Natural killer cell (primary cell): ENCODE data around the gene ZNF592. TPM values are rescaled to one million over a fixed set of nuclear protein-coding genes. Genes with fewer than 3 reads are reported as not detected.

Source experiments
- ATAC-seq, 3 donors: fragments of 150-1000 bp in 2 of 3; fragments of 200-7000 bp in 1 of 3; cut with Tn5 transposase; 1 replicate in 1 of 3; 2 replicates in 2 of 3; pipeline ENCODE4 v1.10.0; 2021; ENCODE audit warnings: mild to moderate bottlenecking in 2 of 3, moderate library complexity in 2 of 3
- DNase-seq, 2 donors: peaks; one replicate each; pipeline versions ENCODE4 v3.0.0 to v3.0.0-alpha.2; 2013 to 2021; ENCODE audit warnings: mixed read lengths in 1 of 2
- H3K27ac ChIP-seq: one replicate; pipeline ENCODE4 v1.5.1; 2013; ENCODE audit warnings: mild to moderate bottlenecking, low read length
- H3K27me3 ChIP-seq: one replicate; pipeline ENCODE4 v1.6.1; 2013; ENCODE audit warnings: low read length; ENCODE audit not compliant: control insufficient read depth, insufficient read depth
- H3K36me3 ChIP-seq: one replicate; pipeline ENCODE4 v1.6.1; 2013; ENCODE audit warnings: low read length; ENCODE audit not compliant: control insufficient read depth, insufficient read depth
- H3K4me1 ChIP-seq: one replicate; pipeline ENCODE4 v1.6.1; 2013; ENCODE audit warnings: low read length; ENCODE audit not compliant: control insufficient read depth, insufficient read depth
- H3K4me3 ChIP-seq: one replicate; pipeline ENCODE4 v1.5.1; 2013; ENCODE audit warnings: low read length
- H3K9me3 ChIP-seq: one replicate; pipeline ENCODE4 v1.6.1; 2013; ENCODE audit warnings: low read length; ENCODE audit not compliant: control insufficient read depth, insufficient read depth
- H3K27ac Mint-ChIP-seq, 2 donors: one replicate each; pipeline ENCODE4 v1.8.0; 2022; ENCODE audit warnings: mild to moderate bottlenecking in 2 of 2, mixed read lengths in 2 of 2, moderate library complexity in 1 of 2
- H3K27me3 Mint-ChIP-seq, 2 donors: one replicate each; pipeline ENCODE4 v1.8.0; 2022; ENCODE audit warnings: low read depth in 2 of 2, mixed read lengths in 2 of 2
- H3K36me3 Mint-ChIP-seq: one replicate; pipeline ENCODE4 v1.8.0; 2022; ENCODE audit warnings: mixed read lengths
- H3K4me1 Mint-ChIP-seq, 2 donors: one replicate each; pipeline ENCODE4 v1.8.0; 2022; ENCODE audit warnings: mixed read lengths in 2 of 2
- H3K4me3 Mint-ChIP-seq: one replicate; pipeline ENCODE4 v1.8.0; 2022; ENCODE audit warnings: mild to moderate bottlenecking, moderate library complexity, mixed read lengths
- H3K9me3 Mint-ChIP-seq, 2 donors: one replicate each; pipeline ENCODE4 v1.8.0; 2022; ENCODE audit warnings: mixed read lengths in 2 of 2
- CTCF ChIP-seq: fragments of 200-600 bp; IDR thresholded peaks from one replicate; pipeline ENCODE4 v1.8.0; 2022; ENCODE audit warnings: antibody characterized with exemption
- WGBS: methylation state at CpG from one replicate; pipeline ENCODE4 v1.1.7; 2013; ENCODE audit warnings: missing lambda C conversion rate; ENCODE audit not compliant: insufficient coverage; 5-methylcytosine and 5-hydroxymethylcytosine counted together
- intact Hi-C: fragments of 100-400 bp; cut with micrococcal nuclease; formaldehyde crosslinking; loops from one replicate; pipeline ENCODE4 v1.14.2; 2022
- total RNA-seq, 4 donors: library from RNA; stranded (reverse); fragments of 120-200 nt in 1 of 4; gene quantifications; one replicate each; pipeline versions ENCODE4 v1.2.3 to v1.2.4, GENCODE V29; 2013 to 2022

ZNF592 gene
- total RNA-seq, 3 donors from 2014 or later (not counting 1 experiment from before 2014, with no cell fraction given), result 38.0 to 43.8 (median 39.1) TPM

DNA sequence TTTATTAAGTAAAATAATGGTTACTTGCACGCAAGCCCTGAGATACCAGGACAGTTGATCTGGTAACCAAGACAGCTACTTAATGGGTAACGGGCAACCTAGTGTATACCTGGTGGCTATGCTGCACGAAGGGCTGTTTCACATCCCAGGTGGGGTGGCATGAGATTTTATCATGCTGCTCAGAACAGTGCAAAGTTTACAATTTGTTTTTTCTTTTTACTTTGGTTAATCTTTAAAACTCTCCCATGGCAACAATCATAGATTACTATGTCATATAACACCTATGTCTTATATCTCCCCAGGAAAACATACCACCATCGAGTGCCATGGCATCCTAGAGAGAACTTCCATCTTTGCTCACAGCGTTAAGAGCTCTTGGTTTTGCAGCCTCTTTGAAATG lies 103.8 kb downstream of the ZNF592 start:
- peaks cover 0 to 4% of the 10 kb centered on the region in 2 donors for H3K9me3 Mint-ChIP-seq
- intact Hi-C loops, result no loop called here
- no peak for ATAC-seq
- no peak for TF ChIP-seq CTCF
- Histone ChIP-seq H3K4me3 (no peak overlapping the region), H3K27me3 (no peaks in the 10 kb centered on the region), H3K9me3 (no peaks in the 10 kb centered on the region), H3K4me1 (no peaks in the 10 kb centered on the region), H3K27ac (no peak overlapping the region), H3K36me3 (no peaks in the 10 kb centered on the region)
- no peak overlapping the region for H3K27ac Mint-ChIP-seq
- H3K36me3 Mint-ChIP-seq, result peaks cover 7% of the 10 kb centered on the region
- 94% methylated on average over 5 of the region's 5 CpGs for WGBS
- no peaks in the 10 kb centered on the region for H3K27me3 Mint-ChIP-seq
- H3K4me3 Mint-ChIP-seq, result no peak overlapping the region
- no peaks in the 10 kb centered on the region for H3K4me1 Mint-ChIP-seq
- no peak for DNase-seq

DNA sequence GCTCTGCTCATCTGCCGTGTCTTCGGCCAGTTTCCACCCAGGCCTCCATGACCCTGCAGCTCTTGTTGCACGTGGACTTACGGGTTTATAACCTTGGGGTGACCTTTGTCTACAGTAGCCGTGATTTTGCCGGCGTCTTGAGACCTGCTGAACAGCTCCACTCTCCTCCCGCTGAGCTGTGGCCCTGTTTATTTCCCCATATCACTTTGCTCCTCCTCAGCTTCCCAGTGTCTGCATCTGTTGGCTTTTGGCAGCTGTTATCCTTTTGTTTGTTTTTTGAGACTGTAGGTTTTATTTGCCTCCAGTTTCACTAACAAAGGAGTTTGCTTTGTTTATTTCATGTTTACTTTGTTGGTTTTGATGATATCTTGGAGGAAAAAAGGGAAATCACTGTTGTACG lies 106.7 kb downstream of the ZNF592 start:
- Histone ChIP-seq H3K27me3 (no peaks in the 10 kb centered on the region), H3K36me3 (no peaks in the 10 kb centered on the region)
- H3K27ac Mint-ChIP-seq, result no peak overlapping the region

DNA sequence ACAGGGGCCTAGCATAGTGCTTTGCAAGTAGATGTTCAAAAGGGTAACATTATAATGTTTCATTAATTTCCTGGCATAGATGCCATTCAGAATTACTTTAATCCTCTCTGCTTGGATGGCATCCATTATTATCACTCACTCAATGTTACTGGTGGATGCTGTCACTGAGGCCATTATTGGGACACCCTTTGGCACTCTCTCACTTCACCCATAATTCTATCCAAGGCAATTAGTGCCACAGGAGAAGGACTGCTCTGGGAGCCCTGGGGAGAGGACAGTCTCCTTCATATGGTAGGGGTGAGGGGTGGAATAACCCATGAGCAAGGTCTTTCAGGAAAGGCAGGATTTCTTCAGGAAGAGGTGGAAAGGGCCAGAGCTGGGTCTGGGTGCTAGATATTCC lies 107.4 kb downstream of the ZNF592 start:
- no peaks in the 10 kb centered on the region for H3K27me3 ChIP-seq
- Mint-ChIP-seq H3K27ac (no peak overlapping the region), H3K36me3 (no peaks in the 10 kb centered on the region), H3K27me3 (no peaks in the 10 kb centered on the region), H3K9me3 (no peaks in the 10 kb centered on the region), H3K4me1 (no peaks in the 10 kb centered on the region), H3K4me3 (no peak overlapping the region)
- H3K4me1 ChIP-seq, result no peaks in the 10 kb centered on the region
- H3K27ac ChIP-seq, result no peak overlapping the region
- H3K4me3 ChIP-seq, result no peak overlapping the region
- no peak for TF ChIP-seq CTCF
- intact Hi-C loops, result no loop called here
- ATAC-seq, result no peak
- no peak for DNase-seq
- H3K9me3 ChIP-seq, result no peaks in the 10 kb centered on the region
- no peaks in the 10 kb centered on the region for H3K36me3 ChIP-seq

More for the DNA sequence above, 106.7 kb downstream of the ZNF592 start:
- no peak for ATAC-seq
- 92% methylated on average over 9 of the region's 9 CpGs for WGBS
- H3K36me3 Mint-ChIP-seq, result no peaks in the 10 kb centered on the region
- H3K4me1 Mint-ChIP-seq, result no peaks in the 10 kb centered on the region
- Histone ChIP-seq H3K4me1 (no peaks in the 10 kb centered on the region), H3K9me3 (no peaks in the 10 kb centered on the region), H3K4me3 (no peak overlapping the region), H3K27ac (no peak overlapping the region)
- intact Hi-C loops, result no loop called here
- no peaks in the 10 kb centered on the region for H3K9me3 Mint-ChIP-seq
- no peak for DNase-seq
- no peak for TF ChIP-seq CTCF
- H3K4me3 Mint-ChIP-seq, result no peak overlapping the region
- H3K27me3 Mint-ChIP-seq, result no peaks in the 10 kb centered on the region

Other genes starting within 250 kb of the ZNF592 start
- 1 to 10 TPM; 5.0 to 8.3 (median 5.5) TPM for gene ZSCAN2, start 147.6 kb upstream of the ZNF592 start, total RNA-seq
- gene WDR73, start 94.3 kb upstream of the ZNF592 start, total RNA-seq, result 10 to 100 TPM; 19.2 to 26.7 (median 19.7) TPM
- 1 to 10 TPM; 3.8 to 6.4 (median 5.1) TPM for gene NMB, start 90.4 kb upstream of the ZNF592 start, total RNA-seq
- 10 to 100 TPM; 78.7 to 89.3 (median 81.8) TPM for gene SEC11A, start 32.5 kb upstream of the ZNF592 start, total RNA-seq
- 1 to 10 TPM in 1 of 3 donors, under 1 TPM in 2; 0.35 to 1.1 (median 0.63) TPM for gene ALPK3, start 68.8 kb downstream of the ZNF592 start, total RNA-seq
- gene SLC28A1, start 136.1 kb downstream of the ZNF592 start, total RNA-seq, result not detected
- gene PDE8A, start 233.3 kb downstream of the ZNF592 start, total RNA-seq, result 10 to 100 TPM; 21.0 to 24.2 (median 23.8) TPM